Thyroid gland (tissue), 4 donors: ENCODE measurements around the gene MICAL3.
"Not testable (repeated sequence)": the region's sequence is repeated elsewhere in the genome, so short reads cannot be mapped to it uniquely, and the experiment has no call there.

Experiments used
- CTCF ChIP-seq, 6 experiments: fragments of 200-600 bp in 3 of 6; fragments of 450-650 bp in 3 of 6; sonication (generic) in 3 of 6; IDR thresholded peaks; one replicate each; pipeline ENCODE4 v1.5.1; 2016 to 2019; ENCODE audit warnings: antibody characterized with exemption in 6 of 6, mild to moderate bottlenecking in 2 of 6, inconsistent platforms in 1 of 6, moderate library complexity in 1 of 6
- POLR2A ChIP-seq, 2 donors: fragments of 450-650 bp; IDR thresholded peaks; one replicate each; pipeline ENCODE4 v1.6.1; 2017; ENCODE audit warnings: antibody characterized with exemption in 2 of 2, mild to moderate bottlenecking in 2 of 2, moderate library complexity in 1 of 2

- not testable (repeated sequence) for TF ChIP-seq CTCF, POLR2A (IDR thresholded peaks at IDR 0.05)
Measured at GRCh38 chr22:18073927-18074326, 49.6 kb upstream of the MICAL3 start.
